EH (cell line): ENCODE measurements around the gene CMC2.
A peak's percentile ranks its signal among the peaks of the same experiment; 100 is the strongest.

Experiments
- DNase-seq: peaks from one replicate; pipeline ENCODE4 v3.0.0-alpha.2; 2015; ENCODE audit warnings: low read depth

The CMC2 gene

DNA sequence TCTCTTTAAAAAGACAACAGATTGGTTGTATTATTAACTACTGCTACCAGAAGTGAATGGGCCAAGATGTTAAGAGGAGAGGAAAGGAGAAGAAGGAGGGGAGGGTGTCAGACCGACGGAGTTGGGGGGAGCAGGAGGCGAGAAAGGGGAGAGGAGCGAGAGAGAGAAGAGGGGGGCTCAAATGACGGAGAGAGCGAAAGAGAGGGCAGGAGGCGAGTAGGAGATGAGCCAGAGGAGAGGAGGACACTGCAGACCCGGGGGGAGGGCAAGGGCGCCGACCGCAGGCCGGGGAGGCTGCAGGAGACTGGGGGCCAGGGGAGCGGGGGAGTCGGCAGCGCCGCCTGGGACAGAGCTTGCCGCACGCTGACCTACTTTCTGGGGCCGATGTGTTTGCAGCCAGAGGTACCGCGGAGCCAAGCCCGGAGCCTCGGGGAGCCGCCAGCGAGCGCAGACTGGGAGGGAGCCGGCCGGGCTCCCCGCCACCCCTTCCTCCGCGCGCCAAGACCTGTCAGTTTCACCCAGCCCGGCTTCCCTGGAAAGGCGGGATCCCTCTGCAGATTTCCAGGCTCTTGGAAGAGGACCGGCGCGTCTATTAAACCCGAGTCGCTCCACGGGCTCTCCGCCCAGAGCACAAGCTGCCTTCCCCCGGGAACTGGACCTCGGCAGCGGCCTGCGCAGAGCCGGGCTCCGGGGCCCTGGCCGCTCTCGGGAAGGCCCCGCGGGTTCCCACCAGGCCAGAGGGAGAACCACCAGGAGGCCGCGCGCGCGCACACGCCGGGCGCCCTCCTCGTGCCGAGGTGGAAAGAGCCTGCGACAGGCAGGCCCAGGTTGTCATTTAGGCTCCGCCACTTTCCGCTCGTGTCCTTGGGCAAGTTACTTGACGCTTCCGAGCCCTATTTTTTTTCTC lies 74.6 kb downstream of the CMC2 start:
- peak; percentile 68 for DNase-seq

DNA sequence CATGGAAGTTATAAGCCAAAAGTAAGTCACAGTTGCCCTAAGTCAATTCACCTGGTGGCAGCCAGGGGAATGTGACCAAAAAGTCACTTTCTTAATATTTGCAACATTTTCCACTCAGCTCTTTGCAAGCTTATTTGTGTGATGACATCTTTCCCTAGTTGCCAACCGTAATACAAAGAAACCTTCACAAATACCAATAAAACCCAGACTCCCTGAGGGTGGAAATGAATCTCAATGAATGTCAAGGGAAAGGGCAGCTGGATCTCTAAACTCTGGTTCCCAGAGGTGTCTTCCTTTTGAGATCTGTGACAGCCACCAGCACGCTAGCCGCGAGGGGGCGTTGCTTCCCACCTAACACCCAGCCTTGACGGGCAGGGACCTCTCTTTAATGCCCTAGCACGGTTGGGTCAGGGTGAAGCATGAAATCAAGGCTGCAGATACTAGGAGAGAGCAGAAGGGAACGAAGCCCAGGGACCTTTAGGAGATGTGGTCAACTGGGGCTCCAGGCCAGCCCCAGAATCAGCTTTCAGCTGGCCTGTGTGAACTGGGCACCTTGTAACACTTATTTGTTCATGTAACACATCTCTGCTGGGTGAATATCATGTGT lies 82.2 kb downstream of the CMC2 start:
- DNase-seq, result peak; percentile 76

GRCh38 chr16:80923356-80923755 lies 83.3 kb downstream of the CMC2 start:
- no peak for DNase-seq
